ENCODE results near the gene TPM3. TPM values are rescaled to one million over a fixed set of nuclear protein-coding genes. Genes with fewer than 3 reads are reported as not detected.

Gene TPM3
- total RNA-seq, 4 donors from 2014 or later, result 208 to 434 (median 324) TPM

GRCh38 chr1:154182344-154183045, 9.4 kb downstream of the TPM3 start:
- in situ Hi-C loops (cut with MboI; ENCODE audit: low pct_ligation_motif_present in 1 of 4, low pct_unique_long_range_greater_than_20kb in 1 of 4, low sequenced_read_pairs in 3 of 4), result no loop called here
- 1% methylated on average over 35 of the region's 35 CpGs; no CpG with 5 or more reads in 1 of the 2 donors for WGBS, 2 donors (ENCODE audit: low coverage in 1 of 2)
- TF ChIP-seq EP300 (IDR thresholded peaks at IDR 0.05; ENCODE audit: low read depth) (no peak), POLR2AphosphoS5 (IDR thresholded peaks at IDR 0.05) (peak; percentile 5 to 40 (median 25))

GRCh38 chr1:154181944-154182343, 10.0 kb downstream of the TPM3 start:
- H3K27me3 ChIP-seq, result no peaks in the 10 kb centered on the region
- H3K4me1 ChIP-seq, result peaks cover 36 to 59% (median 53%) of the 10 kb centered on the region in 4 donors
- H3K27ac ChIP-seq, result peak overlapping the region; percentile 95 to 97 (median 96)
- in situ Hi-C loops (cut with MboI; ENCODE audit: low pct_ligation_motif_present in 1 of 4, low pct_unique_long_range_greater_than_20kb in 1 of 4, low sequenced_read_pairs in 3 of 4) (no loop called here), intact Hi-C loops (cut with DNase I; ENCODE audit: low total_unique reads) (no loop called here)
- WGBS, 2 donors (ENCODE audit: low coverage in 1 of 2), result 0 to 1% methylated on average over 3 to 6 of the region's 6 CpGs
- DNase-seq, result no peak
- peaks cover 0 to 7% (median 0%) of the 10 kb centered on the region in 4 donors for H3K36me3 ChIP-seq
- no peaks in the 10 kb centered on the region for H3K9me3 ChIP-seq
- TF ChIP-seq POLR2A (IDR thresholded peaks at IDR 0.05) (peak; percentile 40), EP300 (IDR thresholded peaks at IDR 0.05; ENCODE audit: low read depth) (no peak), CTCF (IDR thresholded peaks at IDR 0.05) (no peak), POLR2AphosphoS5 (IDR thresholded peaks at IDR 0.05) (peak in 2 of 3 donors; percentile 31 to 51)
- peak overlapping the region; percentile 69 to 82 (median 74) for H3K4me3 ChIP-seq

More at GRCh38 chr1:154182344-154183045, 9.4 kb downstream of the TPM3 start:
- intact Hi-C loops (cut with DNase I; ENCODE audit: low total_unique reads), result no loop called here
- no peaks in the 10 kb centered on the region for H3K27me3 ChIP-seq
- peaks cover 36 to 54% (median 48%) of the 10 kb centered on the region in 4 donors for H3K4me1 ChIP-seq
- peak overlapping the region; percentile 95 to 97 (median 96) for H3K27ac ChIP-seq
- no peaks in the 10 kb centered on the region for H3K9me3 ChIP-seq
- peaks cover 0 to 7% (median 0%) of the 10 kb centered on the region in 4 donors for H3K36me3 ChIP-seq
- peak overlapping the region; percentile 69 to 82 (median 74) for H3K4me3 ChIP-seq
- peak; percentile 86 for DNase-seq

DNA sequence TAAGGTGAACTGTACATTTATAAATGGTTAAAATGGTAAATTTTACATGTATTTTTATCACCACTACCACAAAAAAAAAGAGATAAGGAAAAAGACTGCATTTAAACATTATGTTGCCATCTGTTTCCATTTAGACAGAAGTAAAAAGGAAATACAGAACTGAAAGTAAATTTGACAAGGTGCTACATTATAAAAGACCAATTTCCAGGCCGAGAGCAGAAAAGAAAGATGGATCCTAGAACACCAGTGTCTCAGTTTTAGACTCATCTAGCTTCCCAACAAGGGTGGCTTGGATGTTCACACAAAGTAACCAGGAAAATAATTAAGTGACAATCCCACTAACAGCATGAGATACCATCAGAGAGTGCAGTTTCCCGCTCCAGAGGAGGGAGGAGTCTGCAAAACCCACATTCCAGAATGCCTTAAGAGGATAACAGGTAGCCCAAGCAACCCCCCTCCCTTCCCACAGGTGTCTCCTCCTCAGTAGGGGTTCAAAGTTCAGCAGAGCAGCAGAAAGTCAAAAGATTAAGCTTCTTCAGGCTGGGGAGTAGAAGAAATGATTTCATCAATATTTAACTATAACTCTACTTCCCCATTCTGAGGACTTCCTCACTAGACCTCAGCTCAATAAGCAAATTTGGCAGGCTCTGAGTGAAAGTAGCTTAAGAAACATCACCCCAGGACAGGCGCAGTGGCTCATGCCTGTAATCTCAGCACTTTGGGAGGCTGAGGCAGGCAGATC, 11.8 kb downstream of the TPM3 start:
- peak; percentile 32 for DNase-seq
- Histone ChIP-seq H3K9me3 (no peaks in the 10 kb centered on the region), H3K4me1 (peaks cover 36 to 76% (median 67%) of the 10 kb centered on the region in 4 donors), H3K4me3 (peak overlapping the region in 2 of 4 donors; percentile 69 to 82), H3K27ac (peak overlapping the region; percentile 95 to 97 (median 96)), H3K27me3 (no peaks in the 10 kb centered on the region), H3K36me3 (peaks cover 0 to 15% (median 0%) of the 10 kb centered on the region in 4 donors)
- in situ Hi-C loops (cut with MboI; ENCODE audit: low pct_ligation_motif_present in 1 of 4, low pct_unique_long_range_greater_than_20kb in 1 of 4, low sequenced_read_pairs in 3 of 4) (no loop called here), intact Hi-C loops (cut with DNase I; ENCODE audit: low total_unique reads) (no loop called here)
- TF ChIP-seq POLR2A (IDR thresholded peaks at IDR 0.05) (no peak), POLR2AphosphoS5 (IDR thresholded peaks at IDR 0.05) (peak in 1 of 3 donors; percentile 13)
- WGBS, 2 donors (ENCODE audit: low coverage in 1 of 2), result 38 to 56% methylated on average over 2 to 3 of the region's 3 CpGs

- peak; percentile 49 for DNase-seq
- Histone ChIP-seq H3K27ac (peak overlapping the region; percentile 95 to 97 (median 96)), H3K36me3 (peaks cover 0 to 15% (median 0%) of the 10 kb centered on the region in 4 donors), H3K27me3 (no peaks in the 10 kb centered on the region), H3K4me1 (peaks cover 36 to 76% (median 67%) of the 10 kb centered on the region in 4 donors), H3K4me3 (peak overlapping the region in 1 of 4 donors; percentile 82), H3K9me3 (no peaks in the 10 kb centered on the region)
- intact Hi-C loops (cut with DNase I; ENCODE audit: low total_unique reads) (no loop called here), in situ Hi-C loops (cut with MboI; ENCODE audit: low pct_ligation_motif_present in 1 of 4, low pct_unique_long_range_greater_than_20kb in 1 of 4, low sequenced_read_pairs in 3 of 4) (no loop called here)
- TF ChIP-seq CTCF (IDR thresholded peaks at IDR 0.05), result no peak
- TF ChIP-seq POLR2A (IDR thresholded peaks at IDR 0.05), result peak; percentile 53
- no peak for TF ChIP-seq EP300 (IDR thresholded peaks at IDR 0.05; ENCODE audit: low read depth)
- TF ChIP-seq POLR2AphosphoS5 (IDR thresholded peaks at IDR 0.05), result peak; percentile 30 to 78 (median 63)
- WGBS, 2 donors (ENCODE audit: low coverage in 1 of 2), result 58 to 68% methylated on average over 4 to 10 of the region's 10 CpGs
Measured at GRCh38 chr1:154178911-154179811, 12.7 kb downstream of the TPM3 start.

Data from transverse colon (tissue), 4 donors.